Keratinocyte (primary cell): ENCODE data around the gene KCNK16. TPM values are rescaled to one million over a fixed set of nuclear protein-coding genes. Genes with fewer than 3 reads are reported as not detected.

Experiments used
- DNase-seq: peaks from one replicate; pipeline ENCODE4 v3.0.0-alpha.2; 2011; ENCODE audit warnings: low read depth, missing footprints, low spot score
- FAIRE-seq: peaks from 2 replicates; lab custom pipeline; 2011; peaks lifted over from hg19 to GRCh38; lab: Jason Lieb, UNC
- H2AFZ ChIP-seq: 2 replicates; pipeline ENCODE4 v1.6.0; 2012; ENCODE audit warnings: low read length, control low read depth, inconsistent platforms; ENCODE audit not compliant: control insufficient read depth
- H3K27ac ChIP-seq: 2 replicates; pipeline ENCODE4 v1.5.1; 2011; ENCODE audit warnings: low read length; ENCODE audit not compliant: control insufficient read depth, insufficient read depth
- H3K27me3 ChIP-seq: 3 replicates; pipeline ENCODE4 v1.6.0; 2011; ENCODE audit warnings: low read length; ENCODE audit not compliant: control insufficient read depth, insufficient read depth; ENCODE audit errors: extremely low read depth
- H3K36me3 ChIP-seq, 2 experiments: 2 replicates in 1 of 2; 3 replicates in 1 of 2; pipeline ENCODE4 v1.5.1; 2011; ENCODE audit warnings: low read length in 2 of 2, mild to moderate bottlenecking in 1 of 2; ENCODE audit not compliant: control insufficient read depth in 2 of 2, insufficient read depth in 2 of 2; ENCODE audit errors: extremely low read depth in 1 of 2
- H3K4me1 ChIP-seq: 3 replicates; pipeline ENCODE4 v1.5.1; 2011; ENCODE audit warnings: low read length; ENCODE audit not compliant: control insufficient read depth, insufficient read depth; ENCODE audit errors: extremely low read depth
- H3K4me2 ChIP-seq: 3 replicates; pipeline ENCODE4 v1.6.0; 2011; ENCODE audit warnings: low read depth, low read length; ENCODE audit not compliant: control insufficient read depth, insufficient read depth; ENCODE audit errors: extremely low read depth
- H3K4me3 ChIP-seq, 3 experiments: fragments of 200-600 bp in 1 of 3; sonication (generic) in 1 of 3; 2 replicates in 2 of 3; 3 replicates in 1 of 3; pipeline ENCODE4 v1.5.1; 2011 to 2016; ENCODE audit warnings: low read length in 3 of 3, mild to moderate bottlenecking in 3 of 3, control low read depth in 2 of 3, inconsistent platforms in 1 of 3, low read depth in 1 of 3, mixed read lengths in 1 of 3, mixed run types in 1 of 3, moderate library complexity in 1 of 3; ENCODE audit not compliant: control insufficient read depth in 2 of 3, insufficient read depth in 2 of 3; ENCODE audit errors: extremely low read depth in 1 of 3
- H3K79me2 ChIP-seq: 2 replicates; pipeline ENCODE4 v1.6.0; 2012; ENCODE audit warnings: low read length; ENCODE audit not compliant: control insufficient read depth, insufficient read depth
- H3K9ac ChIP-seq: 3 replicates; pipeline ENCODE4 v1.6.0; 2011; ENCODE audit warnings: low read length; ENCODE audit not compliant: control insufficient read depth, insufficient read depth; ENCODE audit errors: extremely low read depth
- H3K9me1 ChIP-seq: 3 replicates; pipeline ENCODE4 v1.6.0; 2011; ENCODE audit warnings: low read length; ENCODE audit not compliant: control insufficient read depth, insufficient read depth; ENCODE audit errors: extremely low read depth
- H3K9me3 ChIP-seq: 2 replicates; pipeline ENCODE4 v1.5.1; 2012; ENCODE audit warnings: low read depth, low read length; ENCODE audit not compliant: control insufficient read depth
- H4K20me1 ChIP-seq: 3 replicates; pipeline ENCODE4 v1.6.0; 2011; ENCODE audit warnings: low read length; ENCODE audit not compliant: control insufficient read depth, insufficient read depth; ENCODE audit errors: extremely low read depth
- EZH2 ChIP-seq: IDR thresholded peaks from one replicate; pipeline ENCODE4 v1.6.1; 2012; ENCODE audit warnings: inconsistent platforms, mild to moderate bottlenecking, low read length, moderate library complexity
- dilution Hi-C: fragments of 300-500 bp; cut with MboI; formaldehyde crosslinking; loops from one replicate; pipeline ENCODE4 v1.7.0; 2020; ENCODE audit warnings: low sequenced_read_pairs; ENCODE audit not compliant: extremely low pct_ligation_motif_present
- polyA plus RNA-seq, 5 experiments: library from polyadenylated mRNA; depleted of rRNA in 3 of 5; stranded (reverse) in 3 of 5; stranded (forward) in 1 of 5; unstranded in 1 of 5; fragments of >200 nt; gene quantifications; 1 replicate in 1 of 5; 2 replicates in 3 of 5; 3 replicates in 1 of 5; pipeline versions ENCODE4 v1.2.1 to v1.2.3, GENCODE V29; 2011 to 2012; ENCODE audit warnings: missing spikeins in 2 of 5, low read depth in 1 of 5, low replicate concordance in 1 of 5
- TF ChIP-seq, protein P1 (sequence below), 3 experiments: IDR thresholded peaks in 1 of 3; conservative IDR thresholded peaks in 1 of 3; optimal IDR thresholded peaks in 1 of 3; 2 replicates in 2 of 3; 3 replicates in 1 of 3; pipeline versions ENCODE3 to v1.5.1; 2011; ENCODE audit warnings: low read length in 3 of 3, mild to moderate bottlenecking in 3 of 3, moderate library complexity in 2 of 3, control low read depth in 1 of 3, inconsistent platforms in 1 of 3; ENCODE audit not compliant: insufficient read depth in 2 of 3; ENCODE audit errors: extremely low read depth in 1 of 3

Gene KCNK16
- polyA plus RNA-seq, 1 donor (not counting 4 experiments of a cell fraction or from before 2014, with no cell fraction given): not detected

DNA sequence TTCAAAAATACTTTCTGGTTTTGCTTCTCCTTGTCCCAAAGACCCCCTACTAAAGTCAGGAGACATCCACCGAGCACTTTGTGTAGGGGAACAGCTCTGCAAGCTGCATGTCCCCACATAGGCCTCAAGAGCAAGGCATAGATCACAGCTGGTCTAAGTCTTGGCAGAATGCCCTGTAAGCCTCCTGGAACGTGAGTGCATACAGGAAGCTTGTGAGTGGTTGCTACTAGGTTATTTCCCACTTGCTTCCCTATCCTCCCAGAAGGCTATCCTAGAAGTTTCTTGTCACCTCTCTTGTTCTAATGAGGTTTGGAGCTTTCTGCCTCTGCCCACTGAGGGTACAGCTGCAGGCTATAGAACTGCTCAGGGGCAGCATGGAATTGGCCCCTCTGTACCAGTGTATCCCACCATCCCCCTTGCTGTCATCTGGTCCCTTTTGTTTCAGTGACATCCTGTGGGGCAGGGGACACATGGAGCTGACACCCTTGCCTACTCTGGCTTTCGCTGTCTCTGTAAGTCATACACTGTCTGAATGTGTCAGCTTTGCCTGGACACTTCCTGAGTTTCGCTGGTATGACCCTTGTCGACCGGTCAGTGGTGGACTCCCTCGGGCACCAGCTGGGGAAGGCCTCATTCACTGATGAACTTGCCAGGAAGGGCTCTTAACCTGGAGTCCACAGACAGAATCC, 35.6 kb upstream of the KCNK16 start:
- Histone ChIP-seq H3K9me3 (no peaks in the 10 kb centered on the region), H2AFZ (no peak overlapping the region), H3K27me3 (no peaks in the 10 kb centered on the region), H3K4me1 (peaks cover 3% of the 10 kb centered on the region), H3K36me3 (no peaks in the 10 kb centered on the region), H3K79me2 (no peaks in the 10 kb centered on the region), H4K20me1 (no peaks in the 10 kb centered on the region), H3K9ac (no peak overlapping the region), H3K4me3 (no peak overlapping the region), H3K9me1 (no peaks in the 10 kb centered on the region), H3K27ac (no peak overlapping the region), H3K4me2 (no peak overlapping the region)
- DNase-seq: no peak
- peak; percentile 52 for FAIRE-seq
- no peak for TF ChIP-seq EZH2
- TF ChIP-seq, protein P1, sequence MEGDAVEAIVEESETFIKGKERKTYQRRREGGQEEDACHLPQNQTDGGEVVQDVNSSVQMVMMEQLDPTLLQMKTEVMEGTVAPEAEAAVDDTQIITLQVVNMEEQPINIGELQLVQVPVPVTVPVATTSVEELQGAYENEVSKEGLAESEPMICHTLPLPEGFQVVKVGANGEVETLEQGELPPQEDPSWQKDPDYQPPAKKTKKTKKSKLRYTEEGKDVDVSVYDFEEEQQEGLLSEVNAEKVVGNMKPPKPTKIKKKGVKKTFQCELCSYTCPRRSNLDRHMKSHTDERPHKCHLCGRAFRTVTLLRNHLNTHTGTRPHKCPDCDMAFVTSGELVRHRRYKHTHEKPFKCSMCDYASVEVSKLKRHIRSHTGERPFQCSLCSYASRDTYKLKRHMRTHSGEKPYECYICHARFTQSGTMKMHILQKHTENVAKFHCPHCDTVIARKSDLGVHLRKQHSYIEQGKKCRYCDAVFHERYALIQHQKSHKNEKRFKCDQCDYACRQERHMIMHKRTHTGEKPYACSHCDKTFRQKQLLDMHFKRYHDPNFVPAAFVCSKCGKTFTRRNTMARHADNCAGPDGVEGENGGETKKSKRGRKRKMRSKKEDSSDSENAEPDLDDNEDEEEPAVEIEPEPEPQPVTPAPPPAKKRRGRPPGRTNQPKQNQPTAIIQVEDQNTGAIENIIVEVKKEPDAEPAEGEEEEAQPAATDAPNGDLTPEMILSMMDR (optimal IDR thresholded peaks at IDR 0.05 in 1 of 3, IDR thresholded peaks at IDR 0.05 in 1 of 3, conservative IDR thresholded peaks at IDR 0.05 in 1 of 3; ENCODE audit: extremely low read depth in 1 of 3, insufficient read depth in 2 of 3, low read length in 3 of 3): no peak
- dilution Hi-C loops: no loop called here

DNA sequence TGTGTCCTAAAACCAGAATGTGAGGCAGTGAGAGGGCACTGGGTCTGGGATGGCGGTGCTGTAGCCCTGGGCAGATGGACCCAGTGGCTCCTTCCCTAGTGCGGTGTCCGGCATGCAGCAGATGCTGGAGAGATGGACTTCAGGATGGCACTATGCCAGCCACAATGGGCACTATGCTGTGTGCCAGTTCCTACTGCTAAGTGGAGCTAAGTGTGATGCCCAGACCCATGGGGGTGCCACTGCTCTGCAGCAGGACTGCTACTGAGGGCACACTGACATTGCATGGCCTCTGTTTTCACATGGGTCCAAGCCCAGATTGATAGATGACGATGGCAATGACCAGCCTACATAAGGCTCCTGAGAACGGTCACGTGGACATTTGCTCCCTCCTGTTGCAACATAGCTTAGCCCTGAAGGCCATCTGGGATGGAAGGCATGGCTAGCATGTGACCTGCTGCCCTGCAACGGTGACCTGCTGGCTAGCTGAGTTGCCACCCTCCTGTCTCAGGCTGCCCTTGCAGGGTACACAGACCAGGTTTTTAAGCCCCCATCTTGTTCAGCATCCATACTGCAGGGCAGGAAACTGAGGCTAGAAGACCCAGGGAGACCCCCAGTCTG, 31.3 kb upstream of the KCNK16 start:
- dilution Hi-C loops: no loop called here
- no peaks in the 10 kb centered on the region for H3K9me1 ChIP-seq
- H4K20me1 ChIP-seq: no peaks in the 10 kb centered on the region
- no peak overlapping the region for H3K4me3 ChIP-seq
- TF ChIP-seq, protein P1 (optimal IDR thresholded peaks at IDR 0.05 in 1 of 3, IDR thresholded peaks at IDR 0.05 in 1 of 3, conservative IDR thresholded peaks at IDR 0.05 in 1 of 3; ENCODE audit: extremely low read depth in 1 of 3, insufficient read depth in 2 of 3, low read length in 3 of 3): no peak
- TF ChIP-seq EZH2: no peak
- no peaks in the 10 kb centered on the region for H3K36me3 ChIP-seq
- no peak overlapping the region for H2AFZ ChIP-seq
- no peaks in the 10 kb centered on the region for H3K9me3 ChIP-seq
- H3K79me2 ChIP-seq: no peaks in the 10 kb centered on the region
- no peaks in the 10 kb centered on the region for H3K27me3 ChIP-seq
- no peak for DNase-seq
- no peaks in the 10 kb centered on the region for H3K4me1 ChIP-seq
- H3K4me2 ChIP-seq: no peak overlapping the region
- H3K27ac ChIP-seq: no peak overlapping the region
- no peak overlapping the region for H3K9ac ChIP-seq
- FAIRE-seq: no peak
